HG03565 (cell line): ENCODE data around the gene MAPK1IP1L.

Source experiments
- ATAC-seq: cut with Tn5 transposase; IDR thresholded peaks from one replicate; pipeline ENCODE4 v1.9.1; 2021; ENCODE audit warnings: mild to moderate bottlenecking, moderate library complexity; ENCODE audit not compliant: unreplicated experiment

The MAPK1IP1L gene

DNA sequence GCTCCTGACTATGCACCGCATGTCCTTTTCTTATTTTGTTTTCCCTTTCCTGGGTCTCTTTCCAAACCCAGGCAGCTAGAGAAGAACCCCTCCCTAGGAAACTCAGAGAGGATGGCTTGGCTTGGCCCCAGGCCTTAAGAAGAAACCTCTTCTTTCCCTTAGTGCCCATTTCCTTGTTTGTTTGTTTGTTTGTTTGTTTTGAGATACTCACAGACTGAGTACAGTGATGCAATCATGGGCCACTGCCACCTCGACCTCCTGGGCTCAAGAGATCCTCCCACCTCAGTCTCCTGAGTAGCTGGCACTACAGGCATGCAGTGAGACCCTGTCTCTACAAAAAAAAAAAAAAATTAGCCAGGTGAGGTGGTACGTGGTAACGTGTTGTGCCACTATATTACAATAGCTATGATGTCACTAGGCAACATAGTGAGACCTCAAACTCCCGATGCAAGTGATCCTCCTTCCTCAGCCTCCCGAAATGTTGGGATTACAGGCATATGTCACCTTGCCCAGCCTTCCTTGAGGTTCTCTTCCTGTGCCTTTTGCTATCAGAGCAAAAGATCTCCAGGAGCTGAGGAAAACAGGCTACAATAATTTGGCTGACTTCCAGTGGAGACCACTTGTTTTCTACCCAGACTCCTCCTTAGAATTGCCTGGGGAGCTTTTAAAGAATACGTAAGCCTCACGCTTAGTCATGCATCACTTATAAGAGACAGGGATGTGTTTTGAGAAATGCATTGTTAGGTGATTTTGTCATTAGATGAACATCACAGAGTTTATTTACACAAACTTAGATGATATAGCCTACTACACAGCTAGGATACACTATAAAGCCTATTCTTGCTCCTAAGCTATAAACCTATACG lies 43.1 kb downstream of the MAPK1IP1L start:
- ATAC-seq = no peak

DNA sequence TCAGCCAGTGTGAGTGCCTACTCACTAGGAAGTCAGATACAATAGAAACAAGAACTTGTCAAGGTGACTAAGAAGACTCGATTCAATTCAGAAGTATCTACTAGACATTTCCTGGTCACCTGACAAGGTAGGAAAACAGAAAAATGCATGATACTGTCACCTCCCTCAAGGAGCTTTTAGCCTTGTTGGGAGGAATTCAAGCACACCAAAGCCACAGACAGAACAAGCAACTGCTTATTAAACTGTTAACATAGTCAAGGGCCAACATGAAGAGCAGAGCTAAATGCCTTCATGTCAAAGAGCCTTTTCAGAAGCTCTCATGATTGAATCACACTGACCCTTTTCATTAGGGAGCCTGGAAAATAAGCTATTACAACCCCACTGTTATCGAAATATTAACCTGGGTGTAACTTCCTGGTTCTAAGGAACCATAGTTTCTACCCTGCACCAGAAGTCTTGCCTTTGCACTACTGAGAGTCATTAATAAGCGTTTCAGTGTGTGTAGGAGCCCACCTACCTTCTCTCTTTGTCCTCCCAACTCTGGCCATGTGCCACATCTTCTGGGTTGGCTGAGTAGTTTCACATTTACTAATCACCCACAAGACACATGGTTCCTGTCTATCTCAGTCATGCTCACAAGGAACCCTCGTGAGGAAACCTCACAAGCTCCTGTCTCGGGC lies 46.6 kb downstream of the MAPK1IP1L start:
- ATAC-seq = peak; percentile 66

DNA sequence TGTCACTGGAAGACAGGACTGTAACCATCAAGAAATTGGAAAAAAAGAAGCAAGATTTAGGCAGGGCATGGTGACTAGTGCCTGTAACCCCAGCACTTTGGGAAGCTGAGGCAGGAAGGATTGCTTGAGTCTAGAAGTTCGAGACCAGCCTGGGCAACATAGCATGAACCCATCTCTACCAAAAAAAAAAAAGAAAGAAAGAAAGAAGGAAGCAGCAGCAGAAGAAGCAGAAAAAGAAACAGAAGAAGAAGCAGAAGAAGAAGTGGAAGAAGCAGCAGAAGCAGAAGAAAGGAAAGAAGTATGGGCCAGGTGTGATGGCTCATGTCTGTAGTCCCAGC lies 47.1 kb downstream of the MAPK1IP1L start:
- ATAC-seq = no peak

DNA sequence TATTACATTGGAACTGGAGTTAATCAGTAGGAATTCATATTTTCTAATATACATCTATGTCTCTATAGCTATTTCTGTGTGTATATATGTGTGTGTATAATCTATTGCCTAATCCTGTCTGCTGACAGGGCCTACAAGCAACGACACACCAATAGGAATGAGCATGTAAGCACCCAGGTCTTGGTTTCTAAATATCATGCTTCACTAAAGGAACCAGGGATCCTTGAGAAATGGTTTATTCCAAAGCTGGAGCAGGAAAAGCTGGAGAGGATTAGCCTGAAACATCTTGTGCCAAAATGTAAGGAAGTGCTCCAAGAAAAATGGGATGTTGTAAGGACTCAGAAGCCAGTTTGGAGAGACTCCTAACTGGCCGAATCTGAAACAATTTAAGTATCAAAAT lies 48.3 kb downstream of the MAPK1IP1L start:
- ATAC-seq = no peak

DNA sequence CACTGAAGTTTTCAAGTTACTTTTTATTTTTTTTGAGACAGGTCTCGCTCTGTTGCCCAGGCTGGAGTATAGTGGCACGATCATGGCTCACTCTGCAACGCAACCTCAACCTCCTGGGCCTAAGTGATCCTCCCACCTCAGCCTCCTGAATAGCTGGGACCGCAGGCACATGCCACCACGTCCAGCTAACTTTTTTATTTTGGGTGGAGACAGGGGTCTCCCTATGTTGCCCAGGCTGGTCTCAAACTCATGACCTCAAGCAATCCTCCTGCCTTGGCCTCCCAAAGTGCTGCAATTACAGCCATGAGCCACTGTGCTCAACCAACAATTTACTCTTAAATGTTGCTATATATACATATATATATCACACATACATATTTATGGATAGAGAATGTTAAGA lies 50.3 kb downstream of the MAPK1IP1L start:
- ATAC-seq = no peak

DNA sequence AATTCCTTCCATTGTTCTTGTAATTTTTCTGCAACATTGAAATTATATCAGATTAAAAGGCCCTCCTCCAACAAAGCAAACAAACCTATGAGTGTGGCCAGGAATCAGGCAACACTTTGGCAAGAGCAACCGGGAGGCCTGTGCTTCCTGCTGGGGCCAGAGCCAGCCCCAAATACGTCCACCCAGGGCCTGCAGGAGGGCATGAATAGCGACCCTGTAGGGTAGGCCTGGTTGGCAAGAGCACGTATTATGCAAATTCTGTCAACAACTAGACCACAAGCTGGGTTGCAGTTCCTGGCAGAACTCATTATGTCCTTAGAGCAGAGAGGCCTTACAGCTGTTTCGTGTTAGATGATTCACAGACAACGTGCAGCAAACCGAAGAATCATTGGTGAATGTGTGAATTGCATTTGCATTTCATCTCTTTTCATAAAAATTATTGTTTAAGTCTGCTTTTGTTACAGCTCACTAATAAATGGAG lies 50.7 kb downstream of the MAPK1IP1L start:
- ATAC-seq = peak; percentile 47

GRCh38 chr14:55103005-55103640 lies 51.7 kb downstream of the MAPK1IP1L start:
- ATAC-seq = peak; percentile 25

GRCh38 chr14:55103971-55104954 lies 52.8 kb downstream of the MAPK1IP1L start:
- ATAC-seq = no peak

DNA sequence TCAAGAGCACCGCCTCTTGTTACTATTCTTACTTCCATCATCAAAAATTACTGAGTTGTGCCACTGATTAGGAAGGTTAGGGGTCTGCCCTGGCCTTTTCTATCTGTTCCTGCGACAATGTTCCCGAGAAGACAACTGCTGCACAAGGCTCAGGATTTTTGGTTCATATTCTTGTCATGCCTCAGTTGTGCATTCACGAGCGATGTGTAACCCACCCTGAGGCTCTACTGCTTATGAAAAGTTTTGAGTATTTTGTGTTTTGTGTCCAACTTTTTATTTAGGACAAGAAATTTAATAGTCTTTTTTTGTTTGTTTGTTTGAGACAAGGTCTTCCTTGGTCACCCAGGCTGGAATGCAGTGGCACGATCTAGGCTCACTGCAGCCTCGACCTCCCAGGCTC lies 54.5 kb downstream of the MAPK1IP1L start:
- no peak for ATAC-seq

DNA sequence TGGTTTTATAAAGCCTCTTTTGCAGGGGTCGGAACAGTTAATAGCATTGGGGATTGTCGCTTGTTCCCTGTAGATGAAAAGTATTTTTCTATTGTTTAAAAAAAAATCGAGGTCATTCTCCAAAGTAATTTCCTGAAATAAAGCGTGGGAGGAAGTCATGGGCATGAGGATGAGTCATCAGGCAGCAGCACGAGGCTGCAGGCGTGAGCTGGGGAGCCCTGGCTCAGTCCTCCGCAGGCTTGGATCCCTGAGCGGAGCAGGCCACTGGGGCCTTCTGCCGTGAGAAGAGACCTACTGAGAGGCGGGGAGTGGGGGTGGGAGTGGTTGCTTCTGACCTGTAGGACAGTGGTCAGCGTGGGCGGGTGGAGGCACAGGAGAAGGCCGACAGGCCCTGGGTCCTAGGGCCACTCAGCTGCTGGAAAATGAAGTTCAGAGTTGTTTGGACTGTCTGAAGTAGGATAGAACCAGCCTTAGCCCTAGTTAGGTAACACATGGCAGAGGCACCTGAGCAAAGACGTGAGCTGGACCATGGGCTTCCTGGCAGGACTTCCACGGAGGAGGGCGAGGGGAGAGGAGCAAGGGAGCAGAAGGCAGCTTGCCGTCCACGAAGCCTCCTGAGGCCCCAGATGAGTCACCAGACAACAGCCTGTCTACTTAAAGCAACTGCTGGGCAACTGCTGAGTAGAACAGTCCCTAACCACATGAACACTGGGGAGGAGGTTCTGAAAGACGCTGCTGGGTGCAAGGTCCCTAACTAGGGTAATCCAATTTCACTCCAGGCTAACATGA lies 56.5 kb downstream of the MAPK1IP1L start:
- peak; percentile 63 for ATAC-seq

GRCh38 chr14:55109836-55110235 lies 58.4 kb downstream of the MAPK1IP1L start:
- no peak for ATAC-seq

- no peak for ATAC-seq
Measured at GRCh38 chr14:55111122-55111708, 59.8 kb downstream of the MAPK1IP1L start.

DNA sequence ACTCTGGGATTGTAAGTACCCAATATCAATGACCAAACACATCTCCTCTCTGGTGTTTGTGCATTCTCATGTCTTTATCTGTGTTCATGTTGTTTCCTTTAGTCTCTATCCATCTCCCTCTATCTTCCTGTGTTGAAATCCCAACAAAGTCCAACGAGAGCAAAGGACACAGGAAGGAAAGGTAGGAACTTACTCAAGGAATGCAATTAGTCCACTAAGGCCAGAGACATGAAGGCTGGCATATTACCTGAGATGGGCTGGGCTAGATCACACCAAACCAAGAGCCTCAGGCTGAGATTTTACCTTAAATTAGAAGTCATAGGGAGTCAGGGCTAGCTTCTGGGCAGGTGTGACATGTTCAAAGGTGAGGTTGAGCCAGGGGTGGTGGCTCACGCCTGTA lies 63.3 kb downstream of the MAPK1IP1L start:
- ATAC-seq = no peak

- no peak for ATAC-seq
Measured at GRCh38 chr14:55115460-55115859, 64.0 kb downstream of the MAPK1IP1L start.

- ATAC-seq = no peak
Measured at GRCh38 chr14:55115861-55116245, 64.4 kb downstream of the MAPK1IP1L start.

GRCh38 chr14:55116246-55117030 lies 65.0 kb downstream of the MAPK1IP1L start:
- no peak for ATAC-seq

DNA sequence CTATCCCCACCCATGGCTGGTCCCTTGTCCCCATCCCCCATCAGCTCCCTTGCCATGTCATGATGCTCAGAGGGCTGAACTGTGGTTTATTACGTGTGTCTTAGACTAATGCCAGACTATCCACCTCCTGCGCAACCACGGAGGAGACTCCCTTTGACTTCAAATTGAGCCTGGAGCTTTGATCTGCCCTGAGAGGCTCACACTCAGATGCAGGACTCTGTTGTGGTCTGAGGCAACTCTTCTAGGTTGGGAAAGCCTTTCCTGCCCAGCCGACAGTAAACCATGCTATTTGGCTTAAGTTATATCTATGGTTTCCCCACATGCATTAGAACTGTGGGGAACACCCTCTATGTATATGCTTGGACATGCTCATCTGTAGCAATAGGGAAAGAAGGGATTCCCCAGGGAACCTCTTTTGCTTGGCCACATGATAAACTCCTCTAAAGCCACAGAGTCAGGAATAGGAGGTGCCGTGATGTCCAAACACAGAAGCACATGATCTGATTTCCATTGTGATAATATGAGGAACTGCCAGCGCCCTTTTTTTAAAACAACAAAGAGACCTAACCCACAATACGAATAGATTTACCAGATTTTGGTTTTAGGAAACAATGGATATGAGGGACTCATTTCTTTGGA lies 66.5 kb downstream of the MAPK1IP1L start:
- no peak for ATAC-seq

DNA sequence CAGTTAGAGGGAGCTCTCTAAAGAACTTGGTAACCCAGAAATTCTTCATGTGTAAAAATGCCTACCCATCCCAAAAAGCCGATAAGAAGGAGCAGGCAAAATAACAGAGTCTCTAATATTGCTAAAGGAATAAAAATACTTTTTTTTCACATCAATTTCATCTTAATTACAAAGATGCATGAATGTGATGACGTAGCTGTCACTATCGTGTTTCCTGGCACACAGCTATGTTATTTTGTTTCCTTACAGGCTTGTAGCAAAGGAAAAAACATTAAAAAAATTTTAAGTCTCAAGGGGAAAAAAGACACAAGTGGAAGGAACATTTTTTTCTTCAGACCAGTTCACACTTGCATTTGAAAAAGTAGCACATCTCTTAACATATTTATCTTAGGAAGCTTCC lies 67.3 kb downstream of the MAPK1IP1L start:
- no peak for ATAC-seq
